ENCODE measurements around the gene CECR2. TPM values are rescaled to one million over a fixed set of nuclear protein-coding genes. Genes with fewer than 3 reads are reported as not detected.

The CECR2 gene
- 2.4 TPM for total RNA-seq
- 0.51 TPM for polyA plus RNA-seq

DNA sequence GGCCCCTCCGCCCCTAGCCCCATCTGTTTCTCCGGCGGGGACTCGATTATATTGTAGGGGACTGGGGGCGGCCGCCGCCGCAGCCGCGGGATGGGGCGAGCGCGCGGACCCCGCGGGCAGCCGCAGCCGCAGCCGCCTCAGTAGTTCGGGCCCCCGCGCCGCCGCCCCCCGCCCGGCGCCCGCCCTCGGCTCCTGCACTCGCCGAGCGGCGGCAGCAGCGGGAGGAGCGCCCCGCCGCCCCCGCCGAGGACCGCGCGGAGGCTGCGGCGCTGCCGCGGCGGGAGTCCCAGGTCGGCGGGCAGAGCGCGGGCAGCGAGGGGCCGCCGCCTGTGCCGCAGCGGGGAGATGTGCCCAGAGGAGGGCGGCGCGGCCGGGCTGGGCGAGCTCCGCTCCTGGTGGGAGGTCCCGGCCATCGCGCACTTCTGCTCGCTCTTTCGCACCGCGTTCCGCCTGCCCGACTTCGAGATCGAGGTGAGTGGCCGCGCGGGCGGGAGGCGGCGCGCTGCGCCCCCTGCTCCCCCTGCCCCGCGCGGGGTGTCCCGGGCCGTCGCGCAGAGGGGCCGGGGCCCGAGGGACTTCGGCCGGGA is at the start of gene CECR2:
CECR2 (plus strand) TSS at position 22 of the 587 bp plus-strand sequence; CDS start at position 346, 324 bp downstream.
- no peak for DNase-seq (ENCODE audit: extremely low spot score)
- H3K27ac ChIP-seq (ENCODE audit: low read depth) = peak within 1 kb of the TSS; percentile 41
- peak within 1 kb of the TSS; percentile 64 for H3K4me3 ChIP-seq (ENCODE audit: low read depth, low read length)
- WGBS = under 1% methylated on average over 92 of the region's 92 CpGs
- no peaks in the 10 kb centered on the region for H3K36me3 ChIP-seq (ENCODE audit: insufficient read depth)
- no peaks in the 10 kb centered on the region for H3K4me1 ChIP-seq (ENCODE audit: insufficient read depth)

DNA sequence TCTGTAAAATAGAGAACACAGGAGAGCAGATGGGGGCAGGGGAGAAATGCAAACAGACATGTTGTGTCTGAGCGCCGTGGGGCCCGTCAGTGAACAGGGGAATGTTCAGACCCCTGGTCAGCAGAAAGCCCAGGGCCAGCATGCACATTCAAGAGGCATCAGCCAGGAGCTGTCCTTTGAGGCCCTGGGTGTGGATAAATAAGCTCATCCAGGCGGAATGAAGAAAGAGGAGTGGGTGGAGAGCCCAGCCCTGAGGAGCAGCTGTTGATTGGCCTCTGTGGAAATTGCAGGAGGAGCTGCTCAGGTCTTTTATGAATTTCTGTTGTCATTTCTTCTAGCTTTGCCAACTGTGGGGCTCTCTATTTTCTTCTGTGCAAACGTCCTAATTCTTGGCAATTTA is 49.7 kb upstream of the CECR2 start:
- no peak overlapping the region for H3K27ac ChIP-seq (ENCODE audit: low read depth)
- no peak overlapping the region for H3K4me3 ChIP-seq (ENCODE audit: low read depth, low read length)
- no peaks in the 10 kb centered on the region for H3K36me3 ChIP-seq (ENCODE audit: insufficient read depth)
- DNase-seq (ENCODE audit: extremely low spot score) = no peak
- WGBS = 33% methylated on average over 5 of the region's 5 CpGs
- no peaks in the 10 kb centered on the region for H3K4me1 ChIP-seq (ENCODE audit: insufficient read depth)

DNA sequence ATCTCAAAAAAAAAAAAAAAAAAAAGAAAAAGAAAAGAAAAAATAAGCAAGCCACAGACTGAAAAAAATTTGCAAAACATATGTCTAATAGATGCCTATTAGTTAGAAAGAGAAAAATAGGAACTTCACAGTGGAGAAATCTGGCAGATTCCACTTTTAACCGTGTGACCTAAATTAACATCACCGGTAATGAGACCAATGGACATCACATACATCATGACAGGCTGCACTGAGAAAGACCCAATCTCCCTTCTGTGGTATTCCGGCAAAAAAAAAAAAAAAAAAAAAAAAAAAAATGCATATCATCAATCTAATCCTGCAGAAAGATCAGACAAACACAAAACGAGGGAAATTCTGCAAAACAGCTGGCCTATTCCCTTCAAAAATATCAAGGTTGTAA is 46.7 kb upstream of the CECR2 start:
- WGBS = 49% methylated on average over 4 of the region's 4 CpGs
- no peaks in the 10 kb centered on the region for H3K4me1 ChIP-seq (ENCODE audit: insufficient read depth)
- H3K36me3 ChIP-seq (ENCODE audit: insufficient read depth) = no peaks in the 10 kb centered on the region
- no peak overlapping the region for H3K27ac ChIP-seq (ENCODE audit: low read depth)
- DNase-seq (ENCODE audit: extremely low spot score) = no peak
- no peak overlapping the region for H3K4me3 ChIP-seq (ENCODE audit: low read depth, low read length)

DNA sequence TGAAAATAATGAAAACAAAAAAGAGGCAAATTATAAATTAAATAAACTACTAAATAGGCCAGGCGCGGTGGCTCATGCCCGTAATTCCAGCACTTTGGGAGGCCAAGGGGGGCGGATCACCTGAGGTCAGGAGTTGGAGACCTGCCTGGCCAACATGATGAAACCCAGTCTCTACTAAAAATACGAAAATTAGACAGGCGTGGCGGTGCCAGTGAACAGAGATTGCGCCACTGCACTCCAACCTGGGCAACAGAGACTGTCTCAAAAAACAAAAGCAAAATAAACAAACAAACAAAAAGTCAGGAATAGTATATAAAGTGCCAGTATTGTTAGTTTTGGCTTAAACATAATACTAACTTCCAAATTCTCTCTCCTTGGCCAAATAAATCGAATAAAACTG is 37.6 kb upstream of the CECR2 start:
- 93% methylated on average over 9 of the region's 9 CpGs for WGBS
- H3K4me1 ChIP-seq (ENCODE audit: insufficient read depth) = no peaks in the 10 kb centered on the region
- no peak overlapping the region for H3K27ac ChIP-seq (ENCODE audit: low read depth)
- H3K4me3 ChIP-seq (ENCODE audit: low read depth, low read length) = no peak overlapping the region
- DNase-seq (ENCODE audit: extremely low spot score) = no peak
- no peaks in the 10 kb centered on the region for H3K36me3 ChIP-seq (ENCODE audit: insufficient read depth)

DNA sequence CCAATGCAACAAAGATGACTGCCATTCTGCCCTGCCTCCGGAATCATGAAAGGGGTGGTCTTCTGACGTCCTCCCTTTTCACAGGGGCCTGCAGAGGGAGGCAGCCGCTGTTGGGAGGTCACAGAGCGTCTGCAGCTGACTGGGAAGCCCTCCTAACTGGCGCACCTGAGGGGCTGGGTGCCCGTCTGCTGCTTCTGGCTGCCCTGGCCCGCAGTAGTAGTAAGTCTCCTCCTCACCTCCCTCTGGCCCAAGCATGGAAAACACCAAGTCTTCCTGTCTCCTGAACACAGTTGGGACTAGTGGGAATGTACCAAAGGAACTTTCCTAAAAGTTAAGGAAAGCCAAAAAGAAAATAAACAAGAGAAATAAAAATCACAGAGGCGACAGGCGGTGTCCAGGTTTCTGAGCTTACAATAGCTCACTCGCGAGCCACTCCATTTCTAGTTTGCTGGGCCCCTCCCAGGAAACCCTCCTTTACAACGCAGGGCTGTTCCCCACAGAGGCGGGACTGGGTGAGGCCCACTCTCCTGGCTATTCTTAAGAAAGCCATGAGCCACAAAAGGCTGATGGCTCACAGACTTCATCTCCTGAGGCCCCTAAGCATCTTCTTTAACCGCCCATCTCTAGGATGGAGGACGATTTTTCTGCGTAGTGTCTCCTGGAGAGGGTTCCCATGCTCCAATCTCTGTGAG is 37.0 kb upstream of the CECR2 start:
- DNase-seq (ENCODE audit: extremely low spot score) = no peak

DNA sequence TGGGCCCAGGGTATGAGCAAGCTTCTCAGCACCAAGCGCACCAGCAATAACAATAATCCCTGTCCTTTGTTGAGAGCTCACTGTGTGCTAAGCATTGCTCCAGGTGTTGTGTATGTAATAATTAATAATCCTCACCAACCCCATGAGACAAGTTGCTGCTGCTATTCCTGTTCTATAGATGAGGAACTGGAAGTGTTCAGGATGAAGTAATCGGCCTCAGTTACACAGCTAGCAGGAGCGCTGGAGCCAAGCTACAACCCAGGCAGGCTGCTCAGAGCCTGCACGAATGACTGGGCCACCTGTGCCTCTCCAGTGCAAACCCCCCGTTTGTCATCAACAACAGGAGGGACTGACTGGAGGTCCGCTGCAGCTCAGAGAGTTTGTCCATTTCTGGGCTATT is 35.2 kb upstream of the CECR2 start:
- 73% methylated on average over 6 of the region's 6 CpGs for WGBS

More for the DNA sequence above, 37.0 kb upstream of the CECR2 start:
- 79% methylated on average over 16 of the region's 16 CpGs for WGBS
- Histone ChIP-seq H3K4me3 (ENCODE audit: low read depth, low read length) (no peak overlapping the region), H3K27ac (ENCODE audit: low read depth) (no peak overlapping the region), H3K4me1 (ENCODE audit: insufficient read depth) (no peaks in the 10 kb centered on the region), H3K36me3 (ENCODE audit: insufficient read depth) (no peaks in the 10 kb centered on the region)

DNA sequence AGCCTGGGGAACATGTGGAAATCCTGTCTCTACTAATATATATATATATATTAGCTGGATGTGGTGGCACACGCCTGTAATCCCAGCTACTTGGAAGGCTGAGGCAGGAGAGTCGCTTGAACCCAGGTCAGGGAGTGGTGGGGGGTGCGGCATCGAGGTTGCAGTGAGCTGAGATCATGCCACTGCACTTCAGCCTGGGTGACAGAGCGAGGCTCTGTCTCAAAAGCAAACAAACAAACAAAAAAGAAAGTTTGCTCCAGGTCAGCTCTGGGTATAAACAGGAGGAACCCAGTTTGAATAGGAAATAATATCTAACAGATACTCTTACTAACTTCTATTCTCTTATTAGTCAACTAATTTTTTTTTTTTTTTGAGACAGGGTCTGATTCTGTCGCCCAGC is 34.3 kb upstream of the CECR2 start:
- WGBS = 62% methylated on average over 6 of the region's 6 CpGs
- no peak overlapping the region for H3K4me3 ChIP-seq (ENCODE audit: low read depth, low read length)
- no peak overlapping the region for H3K27ac ChIP-seq (ENCODE audit: low read depth)
- no peak for DNase-seq (ENCODE audit: extremely low spot score)
- H3K4me1 ChIP-seq (ENCODE audit: insufficient read depth) = no peaks in the 10 kb centered on the region
- H3K36me3 ChIP-seq (ENCODE audit: insufficient read depth) = no peaks in the 10 kb centered on the region

More for the DNA sequence above, 35.2 kb upstream of the CECR2 start:
- Histone ChIP-seq H3K4me1 (ENCODE audit: insufficient read depth) (no peaks in the 10 kb centered on the region), H3K36me3 (ENCODE audit: insufficient read depth) (no peaks in the 10 kb centered on the region), H3K27ac (ENCODE audit: low read depth) (no peak overlapping the region), H3K4me3 (ENCODE audit: low read depth, low read length) (no peak overlapping the region)
- DNase-seq (ENCODE audit: extremely low spot score) = no peak

DNA sequence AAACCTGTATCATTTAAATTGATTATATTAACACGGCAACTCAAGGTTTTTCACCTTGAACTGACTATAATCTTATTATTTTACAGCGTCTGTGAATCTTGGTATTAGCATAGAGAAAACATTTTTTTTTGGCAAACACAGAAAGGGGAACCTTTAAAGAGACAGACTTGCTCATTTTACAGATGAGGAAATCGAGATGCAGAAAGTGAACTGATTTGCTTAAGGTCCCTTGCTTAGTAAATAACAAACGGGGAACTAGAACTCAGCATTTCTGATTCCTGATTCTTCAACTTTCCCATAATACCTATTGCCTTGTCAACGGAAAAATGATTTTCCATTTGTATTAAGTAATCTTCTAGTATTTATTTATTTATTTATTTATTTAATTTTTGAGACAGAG is 33.2 kb upstream of the CECR2 start:
- no peaks in the 10 kb centered on the region for H3K36me3 ChIP-seq (ENCODE audit: insufficient read depth)
- 64% methylated on average over 5 of the region's 5 CpGs for WGBS
- no peak overlapping the region for H3K4me3 ChIP-seq (ENCODE audit: low read depth, low read length)
- DNase-seq (ENCODE audit: extremely low spot score) = no peak
- no peak overlapping the region for H3K27ac ChIP-seq (ENCODE audit: low read depth)
- H3K4me1 ChIP-seq (ENCODE audit: insufficient read depth) = no peaks in the 10 kb centered on the region

DNA sequence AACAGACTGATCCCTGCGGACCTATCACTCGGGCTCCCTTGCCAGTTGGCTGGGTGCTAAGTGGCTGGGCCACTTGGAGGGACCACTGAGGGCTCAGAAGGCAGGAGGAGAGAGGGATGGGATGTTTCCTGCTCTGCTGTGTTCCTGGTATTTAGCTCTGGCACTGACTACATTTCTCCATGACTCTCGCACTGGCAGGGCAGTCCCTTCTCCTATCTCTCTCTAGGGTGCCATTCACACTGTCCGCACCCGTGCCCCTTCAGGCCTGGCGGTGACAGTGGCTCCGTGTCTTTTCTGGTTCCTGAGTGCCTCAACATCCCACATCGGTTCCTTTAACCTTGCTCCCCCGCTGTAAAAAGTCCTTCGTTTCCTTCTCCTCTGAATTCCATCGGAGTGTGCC is 31.6 kb upstream of the CECR2 start:
- no peak overlapping the region for H3K4me3 ChIP-seq (ENCODE audit: low read depth, low read length)
- DNase-seq (ENCODE audit: extremely low spot score) = no peak

DNA sequence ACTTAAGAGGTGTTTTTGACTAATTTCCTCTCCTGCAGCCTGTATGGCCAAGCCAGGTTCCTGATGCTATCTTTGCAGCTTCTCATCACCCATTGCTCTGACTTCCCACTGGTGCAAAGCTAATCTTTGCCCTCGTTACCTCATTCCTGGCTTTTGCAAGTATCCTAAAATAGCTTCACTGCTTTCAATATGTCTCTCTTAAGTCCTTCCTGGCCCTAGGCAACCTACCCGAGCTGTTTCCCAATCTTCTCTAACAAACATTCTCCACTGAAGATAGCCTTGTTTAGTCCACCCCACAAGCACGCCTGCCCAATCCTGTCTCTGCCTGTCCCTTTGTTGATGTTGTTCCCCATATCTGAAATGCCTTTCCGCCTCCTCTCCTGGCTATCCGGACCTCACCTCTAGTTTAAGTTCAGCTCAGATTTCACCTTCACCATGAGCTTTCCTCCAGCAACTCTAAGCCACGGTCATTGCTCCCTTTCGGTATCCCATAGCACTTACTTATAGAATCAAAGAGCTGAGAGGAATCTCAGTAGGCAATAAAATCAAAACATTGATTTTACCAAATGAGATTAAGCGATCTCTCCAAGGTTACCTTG is 30.1 kb upstream of the CECR2 start:
- Histone ChIP-seq H3K4me1 (ENCODE audit: insufficient read depth) (no peaks in the 10 kb centered on the region), H3K27ac (ENCODE audit: low read depth) (no peak overlapping the region), H3K36me3 (ENCODE audit: insufficient read depth) (no peaks in the 10 kb centered on the region), H3K4me3 (ENCODE audit: low read depth, low read length) (no peak overlapping the region)
- WGBS = 57% methylated on average over 8 of the region's 8 CpGs
- DNase-seq (ENCODE audit: extremely low spot score) = no peak

More for the DNA sequence above, 31.6 kb upstream of the CECR2 start:
- Histone ChIP-seq H3K36me3 (ENCODE audit: insufficient read depth) (no peaks in the 10 kb centered on the region), H3K4me1 (ENCODE audit: insufficient read depth) (no peaks in the 10 kb centered on the region), H3K27ac (ENCODE audit: low read depth) (no peak overlapping the region)
- 80% methylated on average over 11 of the region's 11 CpGs for WGBS

DNA sequence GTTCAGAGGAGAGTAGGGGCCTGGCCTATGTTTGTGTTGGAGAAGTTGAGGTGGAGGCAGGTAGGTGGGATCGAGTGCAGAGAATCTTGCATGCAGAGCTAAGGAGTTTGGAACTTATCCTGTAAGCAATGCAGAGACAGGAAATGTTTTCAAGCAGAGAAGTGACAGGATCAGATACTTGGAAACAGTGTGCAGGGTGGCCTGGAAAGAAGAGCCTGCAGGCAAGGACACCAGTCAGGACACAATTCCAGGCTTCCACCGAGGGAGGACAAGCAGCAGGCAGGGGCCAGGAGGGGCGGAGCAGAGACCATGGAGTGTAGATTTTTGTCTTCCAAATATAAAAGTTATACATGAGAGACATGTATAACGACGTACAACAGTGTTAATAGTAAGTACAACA is 26.9 kb upstream of the CECR2 start:
- no peaks in the 10 kb centered on the region for H3K36me3 ChIP-seq (ENCODE audit: insufficient read depth)
- WGBS = 57% methylated on average over 5 of the region's 5 CpGs
- H3K27ac ChIP-seq (ENCODE audit: low read depth) = no peak overlapping the region
- DNase-seq (ENCODE audit: extremely low spot score) = no peak
- H3K4me3 ChIP-seq (ENCODE audit: low read depth, low read length) = no peak overlapping the region
- H3K4me1 ChIP-seq (ENCODE audit: insufficient read depth) = no peaks in the 10 kb centered on the region

DNA sequence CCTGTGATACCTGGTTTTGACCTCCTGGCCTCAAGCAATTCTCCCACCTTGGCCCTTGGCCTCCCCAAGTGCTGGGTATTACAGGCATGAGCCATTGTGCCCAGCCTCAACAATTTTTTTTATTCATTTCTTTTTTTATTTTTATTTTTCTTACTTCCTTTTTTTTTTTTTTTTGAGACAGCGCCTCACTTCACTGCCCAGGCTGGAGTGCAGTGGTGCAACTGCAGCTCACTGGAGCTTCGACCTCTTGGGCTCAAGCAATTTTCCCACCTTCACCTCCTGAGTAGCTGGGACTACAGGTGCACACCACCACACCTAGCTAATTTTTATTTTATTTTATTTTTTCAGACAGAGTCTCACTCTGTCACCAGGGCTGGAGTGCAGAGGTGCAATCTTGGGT is 25.5 kb upstream of the CECR2 start:
- WGBS = 89% methylated on average over 2 of the region's 2 CpGs
- no peak for DNase-seq (ENCODE audit: extremely low spot score)
- Histone ChIP-seq H3K36me3 (ENCODE audit: insufficient read depth) (no peaks in the 10 kb centered on the region), H3K27ac (ENCODE audit: low read depth) (no peak overlapping the region), H3K4me3 (ENCODE audit: low read depth, low read length) (no peak overlapping the region), H3K4me1 (ENCODE audit: insufficient read depth) (no peaks in the 10 kb centered on the region)

DNA sequence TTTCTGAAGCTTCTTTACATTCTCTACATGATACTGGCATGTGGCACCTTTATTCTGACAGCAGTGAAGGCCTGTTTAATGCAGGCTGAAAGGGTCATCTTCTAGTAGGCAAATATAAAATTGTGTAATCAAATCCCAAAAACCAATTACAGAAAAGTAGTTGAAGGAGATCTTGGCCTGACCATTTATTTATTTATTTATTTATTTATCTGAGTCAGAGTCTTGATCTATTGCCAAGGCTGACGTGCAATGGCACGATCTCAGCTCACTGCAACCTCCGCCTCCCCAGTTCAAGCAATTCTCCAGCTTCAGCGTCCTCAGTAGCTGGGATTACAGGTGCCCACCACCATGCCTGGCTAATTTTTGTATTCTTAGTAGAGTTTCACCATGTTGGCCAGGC is 22.7 kb upstream of the CECR2 start:
- Histone ChIP-seq H3K4me1 (ENCODE audit: insufficient read depth) (no peaks in the 10 kb centered on the region), H3K4me3 (ENCODE audit: low read depth, low read length) (no peak overlapping the region), H3K36me3 (ENCODE audit: insufficient read depth) (no peaks in the 10 kb centered on the region), H3K27ac (ENCODE audit: low read depth) (no peak overlapping the region)
- 50% methylated on average over 4 of the region's 4 CpGs for WGBS
- no peak for DNase-seq (ENCODE audit: extremely low spot score)

DNA sequence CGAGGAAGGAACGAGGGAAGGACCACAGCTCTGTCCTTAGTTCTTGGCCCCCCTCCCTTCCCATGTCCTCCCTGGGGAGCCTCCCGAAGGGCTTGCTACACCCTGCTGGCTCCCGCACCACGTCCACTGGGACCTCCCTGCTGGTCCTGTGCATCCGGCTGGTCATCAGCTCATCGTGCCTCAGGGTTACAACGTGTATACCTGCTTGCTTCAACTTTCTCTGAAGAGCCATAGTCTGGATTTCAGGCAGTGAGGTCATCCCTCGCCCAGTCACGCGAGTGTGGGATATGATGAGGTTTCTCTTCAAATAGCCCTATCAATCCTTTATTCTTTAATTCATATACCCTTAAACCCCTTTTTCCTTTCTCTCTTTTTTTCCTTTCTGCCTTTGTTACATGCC is 21.5 kb upstream of the CECR2 start:
- no peak overlapping the region for H3K27ac ChIP-seq (ENCODE audit: low read depth)
- H3K36me3 ChIP-seq (ENCODE audit: insufficient read depth) = no peaks in the 10 kb centered on the region
- H3K4me3 ChIP-seq (ENCODE audit: low read depth, low read length) = no peak overlapping the region
- DNase-seq (ENCODE audit: extremely low spot score) = no peak
- H3K4me1 ChIP-seq (ENCODE audit: insufficient read depth) = no peaks in the 10 kb centered on the region
- WGBS = 92% methylated on average over 11 of the region's 11 CpGs

Measured in urinary bladder (tissue), 4 donors.